SIG-M5 treated with dmso at 0.1 percent for 504 hours (cell line): Measurements from ENCODE around the gene PARN.
A peak's percentile ranks its signal among the peaks of the same experiment; 100 is the strongest.
"Not testable (repeated sequence)": the region's sequence is repeated elsewhere in the genome, so short reads cannot be mapped to it uniquely, and the experiment has no call there.

Experiments
- DNase-seq: peaks from one replicate; lab custom pipeline; 2025; ENCODE audit not compliant: unreplicated experiment; lab: John Stamatoyannopoulos, UW

Gene PARN

DNA sequence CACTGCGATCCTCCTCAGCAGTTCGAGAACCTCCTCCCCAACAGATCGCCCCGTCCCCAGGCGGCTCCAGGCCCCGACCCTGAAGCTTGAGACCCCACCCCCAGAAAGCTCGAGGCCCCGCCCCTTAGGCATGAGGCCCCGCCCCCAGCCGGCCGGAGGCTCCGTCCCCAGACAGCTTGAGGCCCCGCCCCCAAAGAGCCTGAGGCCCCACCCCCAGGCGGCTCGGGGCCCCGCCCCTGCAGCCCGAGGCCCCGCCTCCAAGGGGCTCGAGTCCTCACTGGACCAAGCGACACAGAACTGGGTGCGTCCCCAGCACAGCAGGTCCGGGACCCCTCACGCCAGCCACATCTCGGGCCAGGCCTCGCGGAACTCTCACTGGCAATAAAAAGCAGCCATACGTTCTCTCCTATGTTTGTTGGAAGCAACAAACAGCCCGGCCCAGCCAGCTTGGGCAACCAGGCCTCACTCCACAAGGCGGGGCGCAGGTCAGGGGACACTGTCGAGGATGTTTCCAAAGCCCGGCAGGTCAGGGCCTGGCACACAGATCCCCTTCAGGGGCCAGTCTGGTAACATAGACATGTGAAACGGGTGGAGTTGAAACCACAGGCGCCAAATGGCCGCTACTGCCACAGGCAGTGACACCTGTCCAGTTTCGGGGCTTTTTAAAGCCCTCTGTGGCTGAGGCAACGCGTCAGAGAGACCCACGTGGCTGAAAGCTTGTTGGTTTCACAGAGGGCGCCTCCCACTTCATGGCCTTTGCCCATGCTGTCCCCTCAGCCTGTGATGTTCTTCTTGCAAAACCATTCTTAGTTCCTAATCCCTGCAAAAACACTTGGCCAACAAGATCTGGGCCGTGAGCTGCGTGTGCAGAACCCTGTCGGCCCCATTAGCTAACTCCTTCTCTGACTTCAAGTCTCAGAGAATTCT is 224.2 kb downstream of the PARN start:
- DNase-seq, result no peak

DNA sequence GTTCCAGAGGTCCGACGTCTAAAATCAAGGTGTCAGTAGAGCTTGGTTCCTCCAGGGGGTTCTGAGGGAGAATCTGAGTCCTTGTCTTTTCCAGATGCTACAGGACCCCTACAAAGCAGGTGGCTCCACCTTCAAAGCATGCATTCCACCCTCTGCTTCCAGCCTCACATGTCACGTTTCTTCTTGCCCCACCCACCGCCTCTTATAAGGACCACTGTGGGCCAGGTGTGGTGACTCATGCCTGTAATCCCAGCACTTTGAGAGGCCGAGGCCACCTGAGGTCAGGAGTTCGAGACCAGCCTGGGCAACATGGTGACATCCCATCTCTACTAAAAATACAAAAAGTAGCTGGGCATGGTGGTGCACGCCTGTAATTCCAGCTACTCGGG is 227.1 kb downstream of the PARN start:
- not testable (repeated sequence) for DNase-seq

- DNase-seq, result not testable (repeated sequence)
These were observed 227.7 kb downstream of the PARN start for GRCh38 chr16:14402114-14403000.

GRCh38 chr16:14401711-14402061 is 228.4 kb downstream of the PARN start:
- DNase-seq, result not testable (repeated sequence)

- not testable (repeated sequence) for DNase-seq
These were observed 228.9 kb downstream of the PARN start for GRCh38 chr16:14400978-14401710.

- no peak for DNase-seq
These were observed 229.6 kb downstream of the PARN start for GRCh38 chr16:14400285-14400977.

DNA sequence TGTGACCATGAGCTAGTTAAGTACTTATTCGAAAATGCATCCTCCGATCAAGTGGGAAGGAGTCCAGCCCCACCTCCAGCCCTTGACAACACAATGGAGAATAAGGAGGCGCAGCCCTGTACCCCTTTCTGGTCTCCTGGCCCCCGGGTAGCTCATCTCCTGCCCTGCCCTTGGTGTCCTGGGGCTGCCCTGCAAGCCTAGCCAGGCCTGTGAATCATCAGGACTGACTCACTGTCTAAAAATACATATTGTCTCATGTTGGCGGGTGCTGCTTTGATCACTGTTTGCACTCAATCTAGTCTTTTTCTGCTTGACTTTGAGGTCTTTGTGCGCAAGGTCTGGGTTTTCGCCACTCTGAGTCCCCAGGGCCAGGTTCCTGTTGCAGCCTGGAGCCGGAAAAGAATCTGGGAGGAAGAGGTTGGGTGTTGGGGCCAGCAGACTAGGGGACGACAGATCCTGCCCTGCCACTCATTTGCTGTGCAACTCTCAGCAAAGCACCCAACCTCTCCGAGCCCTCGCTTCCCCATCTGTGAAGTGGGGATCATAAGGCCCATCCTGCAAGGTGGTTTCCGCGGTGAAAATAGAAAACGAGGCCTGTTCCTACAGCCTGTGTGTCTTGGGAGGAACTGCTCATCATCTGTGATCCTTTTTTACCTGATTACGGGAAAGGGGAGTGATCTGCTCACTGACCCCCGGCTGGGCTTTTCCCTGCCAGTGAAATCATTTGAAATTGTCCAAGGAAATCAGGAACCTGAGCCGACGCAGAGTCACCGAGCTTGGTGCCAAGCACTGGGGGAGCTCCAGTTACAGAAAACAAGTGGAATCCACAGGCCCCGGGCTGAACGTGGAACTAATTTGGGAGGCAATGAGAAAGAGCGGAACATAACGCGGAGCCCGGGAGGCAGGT is 230.4 kb downstream of the PARN start:
- peak; percentile 57 for DNase-seq

- DNase-seq, result no peak
These were observed 231.9 kb downstream of the PARN start for GRCh38 chr16:14398014-14398717.

- not testable (repeated sequence) for DNase-seq
These were observed 234.3 kb downstream of the PARN start for GRCh38 chr16:14395710-14396304.

DNA sequence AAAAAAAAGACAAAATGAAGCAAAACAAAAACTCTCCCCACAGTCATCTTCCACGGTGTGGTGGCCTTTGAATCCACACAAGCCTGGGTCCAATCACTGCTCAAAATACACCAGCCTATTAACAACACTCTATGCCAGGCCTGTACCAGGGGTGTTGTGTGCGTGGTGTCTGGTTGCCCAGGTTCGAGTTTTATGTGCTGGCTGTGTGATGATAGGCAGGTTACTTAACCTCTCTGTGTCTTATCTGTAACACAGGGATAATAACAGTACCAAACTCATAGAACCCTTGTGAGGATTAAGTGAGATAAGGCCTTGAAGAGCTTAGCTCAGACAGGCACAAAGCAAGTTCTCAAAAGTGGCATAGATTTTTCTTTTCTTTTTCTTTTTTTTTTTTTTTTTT is 235.2 kb downstream of the PARN start:
- DNase-seq, result no peak

- DNase-seq, result no peak
These were observed 237.1 kb downstream of the PARN start for GRCh38 chr16:14392960-14393359.

DNA sequence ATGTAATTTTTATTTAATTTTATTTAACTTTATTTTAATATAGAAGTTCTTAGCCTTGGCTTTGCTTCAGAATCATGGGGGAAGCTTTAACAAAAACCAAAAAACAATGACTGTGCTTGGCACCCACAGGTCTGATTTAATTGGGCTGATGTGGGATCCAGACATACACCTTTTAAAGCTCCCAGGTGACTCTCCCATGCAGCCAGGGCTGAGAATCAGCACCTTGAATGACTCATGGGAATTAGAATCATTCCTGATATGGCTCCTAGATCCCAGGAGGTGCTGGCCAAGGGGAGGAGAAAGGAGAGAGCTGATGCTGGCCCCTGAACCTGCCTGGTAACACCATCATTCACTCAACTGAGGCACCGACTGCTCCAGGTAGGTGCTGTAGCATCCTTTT is 240.7 kb downstream of the PARN start:
- DNase-seq, result no peak

DNA sequence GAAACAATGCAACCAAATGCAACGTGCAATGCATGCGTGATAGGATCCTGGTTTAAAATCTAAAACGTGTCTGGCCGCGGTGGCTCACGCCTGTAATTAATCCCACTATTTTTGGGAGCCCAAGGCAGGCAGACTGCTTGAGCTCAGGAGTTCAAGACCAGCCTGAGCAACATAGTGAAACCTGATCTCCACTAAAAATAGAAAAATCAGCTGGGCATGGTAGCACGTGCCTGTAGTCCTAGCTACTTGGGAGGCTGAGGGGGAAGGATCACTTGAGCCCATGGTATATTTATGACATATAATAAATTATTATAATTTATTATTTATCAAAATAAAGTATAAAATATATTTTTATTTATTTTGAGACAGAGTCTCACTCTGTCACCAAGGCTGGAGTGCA is 241.8 kb downstream of the PARN start:
- no peak for DNase-seq

DNA sequence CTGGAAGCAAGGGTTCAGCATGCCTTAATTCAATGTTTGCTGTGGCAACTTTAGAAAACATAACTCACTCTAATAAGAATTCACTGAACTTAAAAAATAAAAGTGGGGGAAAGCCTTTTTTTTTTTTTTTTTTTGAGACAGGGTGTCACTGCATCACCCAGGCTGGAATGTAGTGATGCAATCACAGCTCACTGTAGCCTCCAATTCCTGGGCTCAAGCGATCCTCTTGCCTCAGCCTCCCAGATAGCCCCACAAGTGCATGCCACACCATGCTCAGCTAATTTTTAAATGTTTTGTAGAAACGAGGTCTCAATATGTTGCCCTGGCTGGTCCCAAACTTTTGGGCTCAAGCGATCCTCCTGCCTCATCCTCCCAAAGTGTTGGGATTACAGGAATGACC is 243.9 kb downstream of the PARN start:
- DNase-seq, result no peak
